GM19324 (cell line): ENCODE results near the gene APRT.

Source experiments
- ATAC-seq: cut with Tn5 transposase; IDR thresholded peaks from one replicate; pipeline ENCODE4 v1.9.1; 2021; ENCODE audit warnings: mild to moderate bottlenecking, moderate library complexity; ENCODE audit not compliant: unreplicated experiment, low FRiP score

The APRT gene

DNA sequence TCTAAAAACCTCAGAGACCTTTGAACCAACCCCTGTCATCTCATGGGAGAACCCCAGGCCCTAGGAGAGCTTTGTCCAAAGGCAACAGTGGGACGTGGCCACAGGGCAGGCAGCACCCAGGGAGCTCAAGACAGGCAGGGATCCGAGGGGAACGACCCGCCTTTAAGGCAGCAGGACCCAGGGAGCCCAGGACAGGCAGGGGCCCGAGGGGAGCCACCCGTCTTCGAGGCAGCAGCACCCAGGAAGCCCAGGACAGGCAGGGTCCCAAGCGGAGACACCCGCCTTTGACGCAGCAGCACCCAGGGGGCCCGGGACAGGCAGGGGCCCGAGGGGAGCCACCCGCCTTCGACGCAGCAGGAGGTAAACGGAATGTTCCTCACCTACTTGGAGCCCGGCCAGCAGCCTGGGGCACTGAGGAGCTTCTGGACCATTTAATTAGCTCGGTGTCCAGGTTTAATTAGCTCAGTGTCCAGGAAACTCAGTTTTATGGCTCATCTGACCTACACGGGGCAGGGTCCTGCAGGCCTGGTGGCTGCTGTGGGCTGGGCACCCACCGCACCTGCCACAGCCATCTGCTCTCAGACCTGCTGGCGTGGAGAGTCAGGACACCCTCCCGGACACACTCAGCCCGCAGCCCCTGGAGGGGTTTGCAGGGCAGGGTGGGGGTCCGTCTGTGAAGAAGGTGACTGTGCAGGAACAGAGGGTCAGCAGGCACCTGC, 51.1 kb downstream of the APRT start:
- ATAC-seq, result no peak

DNA sequence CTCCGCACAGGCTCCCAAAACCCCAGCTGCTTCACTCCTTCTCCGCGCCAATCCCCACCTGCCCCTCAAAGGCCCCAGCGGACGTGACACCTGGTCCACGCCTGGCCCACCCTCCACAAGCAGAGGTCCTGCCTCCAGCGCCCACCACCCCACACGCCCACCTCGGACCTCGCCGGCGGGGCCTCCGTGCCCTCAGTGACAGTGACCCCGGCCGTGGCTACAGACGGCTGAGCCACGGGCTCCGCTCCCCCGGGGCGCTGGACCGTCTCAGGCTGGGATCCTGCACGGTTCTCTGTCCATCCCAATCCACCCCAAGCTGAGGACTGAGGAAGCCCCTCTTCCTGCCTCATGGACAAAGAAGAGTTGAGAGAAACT, 51.8 kb downstream of the APRT start:
- ATAC-seq, result no peak
